Measurements from ENCODE around the gene ACOX1. TPM values are rescaled to one million over a fixed set of nuclear protein-coding genes. Genes with fewer than 3 reads are reported as not detected.
A peak's percentile ranks its signal among the peaks of the same experiment; 100 is the strongest.

ACOX1 gene
- total and polyA plus RNA-seq, 2 of the 13 experiments (the other 11 are each of a cell fraction or from before 2014, with no cell fraction given): 86.4 to 120 TPM

DNA sequence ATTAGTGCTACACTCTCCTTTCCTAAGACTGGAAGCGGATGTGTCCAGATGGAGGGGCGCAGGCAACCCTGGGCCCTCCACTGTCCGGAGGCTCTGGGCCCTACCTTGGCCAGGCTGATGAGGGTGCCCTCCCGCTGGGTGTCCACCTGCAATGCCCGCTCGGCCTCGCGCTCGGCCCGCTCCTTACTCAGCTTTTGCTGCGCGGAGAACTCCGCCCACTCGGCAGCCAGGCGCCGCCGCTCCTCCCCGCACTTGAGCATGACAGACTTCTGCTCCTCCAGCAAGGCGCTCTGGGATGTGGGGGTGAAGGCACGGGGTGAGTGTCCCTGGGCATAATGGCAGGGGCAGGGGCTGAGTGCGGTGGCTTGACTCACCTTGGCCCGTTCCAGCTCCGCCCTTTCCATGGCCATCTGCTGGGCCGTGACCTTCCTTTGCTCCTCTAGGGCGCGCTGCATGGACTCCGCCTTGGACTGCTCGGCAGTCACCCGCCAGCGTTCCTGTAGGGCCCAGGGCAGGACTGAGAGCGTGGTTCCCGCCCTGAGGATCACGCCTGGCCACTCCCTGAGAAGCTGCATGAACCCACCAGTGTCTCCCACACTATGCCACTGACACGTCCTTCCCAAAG, 64.2 kb downstream of the ACOX1 start:
- H3K9me3 ChIP-seq (ENCODE audit: low read length): no peaks in the 10 kb centered on the region
- no peak overlapping the region for H2AFZ ChIP-seq (ENCODE audit: low read length)
- POLR2A ChIA-PET: interaction anchor here (1.0 to 2.7 kb wide), 4 partner anchors 10 to 89 kb away, joined by 3 to 12 read pairs (median 4); partner anchors contain the start of genes FBF1 and MRPL38
- BruUV-seq (replicated peaks): no TSS peak
- intact Hi-C loops (cut with micrococcal nuclease; ENCODE audit: unreplicated experiment) (no loop called here), in situ Hi-C loops (cut with HindIII; ENCODE audit: extremely low pct_ligation_motif_present, low pct_unique_long_range_greater_than_20kb) (no loop called here)
- no peak overlapping the region; a peak in 1 of 6 replicates for H3K4me3 ChIP-seq (replicated peaks in 1 of 3; ENCODE audit: insufficient read depth in 1 of 3, low read depth in 2 of 3, low read length in 3 of 3)
- DNase-seq (ENCODE audit: low spot score) (peak; percentile 50), ATAC-seq (peak; percentile 86), FAIRE-seq (peak; percentile 55)
- no peaks in the 10 kb centered on the region for H3K36me3 ChIP-seq (replicated peaks in 1 of 2; ENCODE audit: control insufficient read depth in 1 of 2, insufficient read depth in 2 of 2, low read length in 2 of 2)
- 90% methylated on average over 21 of the region's 34 CpGs for WGBS (ENCODE audit: low lambda C conversion rate)
- no peak overlapping the region for H3K9ac ChIP-seq (ENCODE audit: insufficient read depth, low read depth, low read length)
- H3K4me1 ChIP-seq (ENCODE audit: insufficient read depth, low read length): peaks cover 28% of the 10 kb centered on the region
- H3K4me2 ChIP-seq (ENCODE audit: low read depth, low read length): peak overlapping the region; percentile 14; the same call in 1 of the 2 replicates
- no peaks in the 10 kb centered on the region for H4K20me1 ChIP-seq (ENCODE audit: insufficient read depth, low read length)
- H3K27me3 ChIP-seq (ENCODE audit: control insufficient read depth in 1 of 2, insufficient read depth in 2 of 2, low read length in 2 of 2): no peaks in the 10 kb centered on the region
- CTCF ChIA-PET (ENCODE audit: low intra/inter-chr PET ratio, low total read pairs): no interaction called here
- H3K27ac ChIP-seq (ENCODE audit: extremely low read length, insufficient read depth, low read length): no peak overlapping the region
- no peaks in the 10 kb centered on the region for H3K79me2 ChIP-seq (ENCODE audit: insufficient read depth, low read length)
- TF ChIP-seq, protein P1, sequence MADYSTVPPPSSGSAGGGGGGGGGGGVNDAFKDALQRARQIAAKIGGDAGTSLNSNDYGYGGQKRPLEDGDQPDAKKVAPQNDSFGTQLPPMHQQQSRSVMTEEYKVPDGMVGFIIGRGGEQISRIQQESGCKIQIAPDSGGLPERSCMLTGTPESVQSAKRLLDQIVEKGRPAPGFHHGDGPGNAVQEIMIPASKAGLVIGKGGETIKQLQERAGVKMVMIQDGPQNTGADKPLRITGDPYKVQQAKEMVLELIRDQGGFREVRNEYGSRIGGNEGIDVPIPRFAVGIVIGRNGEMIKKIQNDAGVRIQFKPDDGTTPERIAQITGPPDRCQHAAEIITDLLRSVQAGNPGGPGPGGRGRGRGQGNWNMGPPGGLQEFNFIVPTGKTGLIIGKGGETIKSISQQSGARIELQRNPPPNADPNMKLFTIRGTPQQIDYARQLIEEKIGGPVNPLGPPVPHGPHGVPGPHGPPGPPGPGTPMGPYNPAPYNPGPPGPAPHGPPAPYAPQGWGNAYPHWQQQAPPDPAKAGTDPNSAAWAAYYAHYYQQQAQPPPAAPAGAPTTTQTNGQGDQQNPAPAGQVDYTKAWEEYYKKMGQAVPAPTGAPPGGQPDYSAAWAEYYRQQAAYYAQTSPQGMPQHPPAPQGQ (CRISPR knock-in tag; IDR thresholded peaks at IDR 0.05; ENCODE audit: borderline replicate concordance): no peak
- TF ChIP-seq FOXK1 (CRISPR knock-in tag; IDR thresholded peaks at IDR 0.05; ENCODE audit: borderline replicate concordance, low read depth) (no peak), NR2F1 (CRISPR knock-in tag; IDR thresholded peaks at IDR 0.05) (0 out of 4 replicates have a peak, but pooled peaks of 1 of the 2 experiments have one; percentile 23), EED (CRISPR knock-in tag; IDR thresholded peaks at IDR 0.05) (no peak), SPEN (CRISPR knock-in tag; IDR thresholded peaks at IDR 0.05; ENCODE audit: low read depth) (no peak), NR2F2 (IDR thresholded peaks at IDR 0.05; ENCODE audit: borderline replicate concordance, low read depth) (no peak), NR2C2 (CRISPR knock-in tag; IDR thresholded peaks at IDR 0.05; ENCODE audit: borderline replicate concordance) (no peak), ZNF75D (CRISPR knock-in tag; IDR thresholded peaks at IDR 0.05; ENCODE audit: borderline replicate concordance) (no peak), ZNF354B (CRISPR knock-in tag; IDR thresholded peaks at IDR 0.05) (no peak), KLF11 (CRISPR knock-in tag; IDR thresholded peaks at IDR 0.05) (no peak), NFRKB (IDR thresholded peaks at IDR 0.05) (no peak), XRCC5 (optimal IDR thresholded peaks at IDR 0.05; ENCODE audit: low read length) (peak; percentile 59), ZNF274 (CRISPR knock-in tag; IDR thresholded peaks at IDR 0.05) (peak; percentile 26; the same call in 1 of the 2 replicates), MBNL3 (CRISPR knock-in tag; conservative IDR thresholded peaks at IDR 0.05) (no peak), ZNF549 (CRISPR knock-in tag; IDR thresholded peaks at IDR 0.05) (no peak), PHF8 (CRISPR knock-in tag; IDR thresholded peaks at IDR 0.05) (peak; percentile 10; the same call in 1 of the 2 replicates), MYC (CRISPR knock-in tag; IDR thresholded peaks at IDR 0.05; ENCODE audit: borderline replicate concordance) (no peak)
- TF ChIP-seq, protein P2, sequence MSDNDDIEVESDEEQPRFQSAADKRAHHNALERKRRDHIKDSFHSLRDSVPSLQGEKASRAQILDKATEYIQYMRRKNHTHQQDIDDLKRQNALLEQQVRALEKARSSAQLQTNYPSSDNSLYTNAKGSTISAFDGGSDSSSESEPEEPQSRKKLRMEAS (IDR thresholded peaks at IDR 0.05): peak; percentile 32; the same call in 1 of the 2 replicates
- TF ChIP-seq, protein P3, sequence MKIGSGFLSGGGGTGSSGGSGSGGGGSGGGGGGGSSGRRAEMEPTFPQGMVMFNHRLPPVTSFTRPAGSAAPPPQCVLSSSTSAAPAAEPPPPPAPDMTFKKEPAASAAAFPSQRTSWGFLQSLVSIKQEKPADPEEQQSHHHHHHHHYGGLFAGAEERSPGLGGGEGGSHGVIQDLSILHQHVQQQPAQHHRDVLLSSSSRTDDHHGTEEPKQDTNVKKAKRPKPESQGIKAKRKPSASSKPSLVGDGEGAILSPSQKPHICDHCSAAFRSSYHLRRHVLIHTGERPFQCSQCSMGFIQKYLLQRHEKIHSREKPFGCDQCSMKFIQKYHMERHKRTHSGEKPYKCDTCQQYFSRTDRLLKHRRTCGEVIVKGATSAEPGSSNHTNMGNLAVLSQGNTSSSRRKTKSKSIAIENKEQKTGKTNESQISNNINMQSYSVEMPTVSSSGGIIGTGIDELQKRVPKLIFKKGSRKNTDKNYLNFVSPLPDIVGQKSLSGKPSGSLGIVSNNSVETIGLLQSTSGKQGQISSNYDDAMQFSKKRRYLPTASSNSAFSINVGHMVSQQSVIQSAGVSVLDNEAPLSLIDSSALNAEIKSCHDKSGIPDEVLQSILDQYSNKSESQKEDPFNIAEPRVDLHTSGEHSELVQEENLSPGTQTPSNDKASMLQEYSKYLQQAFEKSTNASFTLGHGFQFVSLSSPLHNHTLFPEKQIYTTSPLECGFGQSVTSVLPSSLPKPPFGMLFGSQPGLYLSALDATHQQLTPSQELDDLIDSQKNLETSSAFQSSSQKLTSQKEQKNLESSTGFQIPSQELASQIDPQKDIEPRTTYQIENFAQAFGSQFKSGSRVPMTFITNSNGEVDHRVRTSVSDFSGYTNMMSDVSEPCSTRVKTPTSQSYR (CRISPR knock-in tag; IDR thresholded peaks at IDR 0.05; ENCODE audit: borderline replicate concordance): 0 out of 2 replicates have a peak, but pooled peaks have one; percentile 7
- TF ChIP-seq, protein P4, sequence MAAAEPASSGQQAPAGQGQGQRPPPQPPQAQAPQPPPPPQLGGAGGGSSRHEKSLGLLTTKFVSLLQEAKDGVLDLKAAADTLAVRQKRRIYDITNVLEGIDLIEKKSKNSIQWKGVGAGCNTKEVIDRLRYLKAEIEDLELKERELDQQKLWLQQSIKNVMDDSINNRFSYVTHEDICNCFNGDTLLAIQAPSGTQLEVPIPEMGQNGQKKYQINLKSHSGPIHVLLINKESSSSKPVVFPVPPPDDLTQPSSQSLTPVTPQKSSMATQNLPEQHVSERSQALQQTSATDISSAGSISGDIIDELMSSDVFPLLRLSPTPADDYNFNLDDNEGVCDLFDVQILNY (CRISPR knock-in tag; conservative IDR thresholded peaks at IDR 0.05): 0 out of 2 replicates have a peak, but pooled peaks have one; percentile 15
